Mesenchymal stem cell (in vitro differentiated cells and primary cell): ENCODE data around the gene SUMO3.

Experiments
- DNase-seq: peaks from one replicate; pipeline ENCODE4 v3.0.0-alpha.2; 2013
- H2AFZ ChIP-seq: one replicate; pipeline ENCODE4 v1.6.1; 2013; ENCODE audit warnings: low read depth, mild to moderate bottlenecking, control low read depth, inconsistent platforms, low read length, moderate library complexity
- H2AK5ac ChIP-seq: 2 replicates; pipeline ENCODE4 v1.6.1; 2013; ENCODE audit warnings: low read length, moderate library complexity, mild to moderate bottlenecking, inconsistent platforms; ENCODE audit not compliant: severe bottlenecking
- H2BK120ac ChIP-seq: one replicate; pipeline ENCODE4 v1.6.1; 2013; ENCODE audit warnings: low read depth, mild to moderate bottlenecking, inconsistent platforms, low read length, moderate library complexity
- H2BK12ac ChIP-seq, 2 experiments: one replicate each; pipeline ENCODE4 v1.6.1; 2013; ENCODE audit warnings: inconsistent platforms in 2 of 2, low read length in 2 of 2, mild to moderate bottlenecking in 2 of 2, moderate library complexity in 2 of 2, control low read depth in 1 of 2
- H2BK15ac ChIP-seq: one replicate; pipeline ENCODE4 v1.6.1; 2013; ENCODE audit warnings: mild to moderate bottlenecking, low read depth, inconsistent platforms; ENCODE audit not compliant: poor library complexity, severe bottlenecking
- H2BK5ac ChIP-seq: 2 replicates; pipeline ENCODE4 v1.6.1; 2013; ENCODE audit warnings: low read depth, mild to moderate bottlenecking, low read length, control low read depth, inconsistent platforms; ENCODE audit not compliant: poor library complexity, severe bottlenecking
- H3K14ac ChIP-seq, 2 experiments: one replicate each; pipeline ENCODE4 v1.6.1; 2013; ENCODE audit warnings: inconsistent platforms in 2 of 2, low read length in 2 of 2, control low read depth in 1 of 2, mild to moderate bottlenecking in 1 of 2, moderate library complexity in 1 of 2
- H3K18ac ChIP-seq, 2 experiments: one replicate each; pipeline ENCODE4 v1.6.1; 2013; ENCODE audit warnings: inconsistent platforms in 2 of 2, low read length in 2 of 2, control low read depth in 1 of 2, low read depth in 1 of 2, mild to moderate bottlenecking in 1 of 2
- H3K23ac ChIP-seq, 2 experiments: one replicate each; pipeline ENCODE4 v1.6.1; 2013; ENCODE audit warnings: inconsistent platforms in 2 of 2, low read length in 2 of 2, mild to moderate bottlenecking in 2 of 2, moderate library complexity in 2 of 2, control low read depth in 1 of 2
- H3K27ac ChIP-seq: 2 replicates; pipeline ENCODE4 v1.5.1; 2013; ENCODE audit warnings: mild to moderate bottlenecking, moderate library complexity, low read length, control low read depth, inconsistent platforms; ENCODE audit not compliant: poor library complexity, severe bottlenecking
- H3K27me3 ChIP-seq, 2 experiments: 2 replicates each; pipeline versions ENCODE4 v1.6.1 to v1.7.0; 2013; ENCODE audit warnings: low read length in 2 of 2, mild to moderate bottlenecking in 2 of 2, moderate library complexity in 2 of 2, control low read depth in 1 of 2, inconsistent platforms in 1 of 2; ENCODE audit not compliant: control insufficient read depth in 1 of 2, insufficient read depth in 1 of 2
- H3K36me3 ChIP-seq, 2 experiments: 2 replicates each; pipeline versions ENCODE4 v1.6.1 to v1.7.0; 2013; ENCODE audit warnings: low read length in 2 of 2, control low read depth in 1 of 2, inconsistent platforms in 1 of 2, low read depth in 1 of 2, mild to moderate bottlenecking in 1 of 2; ENCODE audit not compliant: insufficient read depth in 2 of 2, control insufficient read depth in 1 of 2
- H3K4ac ChIP-seq, 2 experiments: one replicate each; pipeline ENCODE4 v1.6.1; 2013; ENCODE audit warnings: inconsistent platforms in 2 of 2, low read length in 2 of 2, mild to moderate bottlenecking in 2 of 2, moderate library complexity in 2 of 2, control low read depth in 1 of 2, low read depth in 1 of 2
- H3K4me1 ChIP-seq: 2 replicates; pipeline ENCODE4 v1.6.1; 2013; ENCODE audit warnings: low read depth, low read length, control low read depth; ENCODE audit not compliant: control insufficient read depth, insufficient read depth
- H3K4me2 ChIP-seq: 2 replicates; pipeline ENCODE4 v1.6.1; 2013; ENCODE audit warnings: low read length, mild to moderate bottlenecking, inconsistent platforms; ENCODE audit not compliant: poor library complexity, severe bottlenecking
- H3K4me3 ChIP-seq, 2 experiments: 2 replicates each; pipeline versions ENCODE4 v1.5.1 to v1.7.0; 2013; ENCODE audit warnings: low read length in 2 of 2, mild to moderate bottlenecking in 2 of 2, control low read depth in 1 of 2, low read depth in 1 of 2; ENCODE audit not compliant: insufficient read depth in 1 of 2
- H3K79me1 ChIP-seq: replicated peaks from 2 replicates; pipeline ENCODE4 v1.6.1; 2013; ENCODE audit warnings: mild to moderate bottlenecking, control low read depth, low read length, inconsistent platforms; ENCODE audit not compliant: poor library complexity, severe bottlenecking
- H3K9ac ChIP-seq: 2 replicates; pipeline ENCODE4 v1.7.0; 2013; ENCODE audit warnings: mild to moderate bottlenecking, low read length, moderate library complexity
- H3K9me3 ChIP-seq: 2 replicates; pipeline ENCODE4 v1.7.0; 2013; ENCODE audit warnings: mild to moderate bottlenecking, low read length; ENCODE audit not compliant: control insufficient read depth
- H4K8ac ChIP-seq: one replicate; pipeline ENCODE4 v1.6.1; 2013; ENCODE audit warnings: inconsistent platforms, mild to moderate bottlenecking, low read length, moderate library complexity
- H4K91ac ChIP-seq: one replicate; pipeline ENCODE4 v1.6.1; 2013; ENCODE audit warnings: mild to moderate bottlenecking, low read length, inconsistent platforms
- WGBS: methylation state at CpG from one replicate; pipeline ENCODE4 v1.1.7; 2013; ENCODE audit warnings: mixed read lengths; 5-methylcytosine and 5-hydroxymethylcytosine counted together

Gene SUMO3

DNA sequence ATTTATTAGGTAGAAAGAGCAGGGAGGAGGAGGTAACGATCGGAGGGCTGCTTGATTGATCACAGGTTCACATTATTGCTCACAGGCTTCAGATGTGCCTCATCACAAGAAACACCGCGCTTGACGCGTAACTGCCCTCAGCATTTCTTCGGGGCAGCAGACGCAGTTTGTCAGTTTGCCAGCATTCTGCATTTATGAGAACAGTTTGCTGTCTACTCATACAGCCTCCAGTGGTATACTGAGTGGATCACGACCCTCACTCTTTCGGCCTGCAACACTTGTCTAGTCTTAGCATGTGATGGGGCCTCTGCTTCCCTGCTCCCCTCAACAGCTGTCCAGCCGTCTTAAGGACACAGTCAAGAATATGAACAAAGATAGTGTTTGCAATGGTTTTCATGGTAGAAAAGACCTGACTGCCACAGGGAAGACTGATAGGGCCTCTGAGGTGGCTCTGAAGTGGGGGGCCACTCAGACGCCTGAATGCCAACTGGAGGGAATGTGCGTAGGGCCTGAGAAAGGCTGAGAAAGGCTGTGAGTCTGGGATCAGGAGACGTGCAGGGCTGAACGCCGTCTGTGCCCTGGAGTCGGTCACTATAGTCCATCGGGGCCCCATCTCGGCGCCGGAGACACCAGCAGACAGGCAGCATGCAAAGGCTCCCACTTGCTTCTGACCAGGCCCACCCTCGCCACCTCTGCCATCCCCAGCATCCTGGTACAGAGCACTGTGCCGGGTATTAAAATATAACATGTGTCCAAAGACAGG is 61.3 kb downstream of the SUMO3 start:
- no peak overlapping the region for H3K4me2 ChIP-seq
- no peak overlapping the region for H4K91ac ChIP-seq
- no peak overlapping the region for H3K18ac ChIP-seq
- H4K8ac ChIP-seq = no peak overlapping the region
- 83% methylated on average over 23 of the region's 23 CpGs for WGBS
- DNase-seq = no peak
- H2AFZ ChIP-seq = no peak overlapping the region
- H3K14ac ChIP-seq = no peak overlapping the region
- no peak overlapping the region for H2AK5ac ChIP-seq
- H3K27ac ChIP-seq = no peak overlapping the region
- no peak overlapping the region for H3K4ac ChIP-seq
- H3K4me1 ChIP-seq = no peaks in the 10 kb centered on the region
- no peak overlapping the region for H2BK5ac ChIP-seq
- no peak overlapping the region for H2BK12ac ChIP-seq
- no peaks in the 10 kb centered on the region for H3K36me3 ChIP-seq
- H3K9ac ChIP-seq = no peak overlapping the region
- no peak overlapping the region for H2BK15ac ChIP-seq
- peaks cover 40 to 45% of the 10 kb centered on the region in 2 experiments for H3K27me3 ChIP-seq
- no peak overlapping the region for H3K23ac ChIP-seq
- no peak overlapping the region for H2BK120ac ChIP-seq
- no peaks in the 10 kb centered on the region for H3K79me1 ChIP-seq
- H3K4me3 ChIP-seq = no peak overlapping the region
- H3K9me3 ChIP-seq = peaks cover 19% of the 10 kb centered on the region
